GM10248 (cell line): ENCODE data around the gene FRMD4B.
"Not testable (repeated sequence)": the region's sequence is repeated elsewhere in the genome, so short reads cannot be mapped to it uniquely, and the experiment has no call there.

ENCODE experiments used
- CTCF ChIA-PET: fragments of 300-600 bp; sonication (Branson Sonifier 250); formaldehyde crosslinking; extraction: SDS; loops from one replicate; lab custom pipeline; 2021; ENCODE audit warnings: antibody characterized with exemption; lab: Yijun Ruan, JAX
- POLR2A ChIA-PET: fragments of 350-650 bp; sonication (Branson Sonifier 250); formaldehyde crosslinking; extraction: SDS; loops from one replicate; lab custom pipeline; 2020; ENCODE audit warnings: antibody characterized with exemption; lab: Yijun Ruan, JAX
- DNase-seq: peaks from one replicate; pipeline ENCODE4 v3.0.0; 2012; ENCODE audit errors: extremely low spot score
- TF ChIP-seq, protein P1 (sequence below): IDR thresholded peaks from 2 replicates; pipeline ENCODE4 v1.5.1; 2012; ENCODE audit warnings: mild to moderate bottlenecking, low read depth; ENCODE audit errors: extremely low read depth, missing control alignments, control extremely low read depth

The FRMD4B gene

DNA sequence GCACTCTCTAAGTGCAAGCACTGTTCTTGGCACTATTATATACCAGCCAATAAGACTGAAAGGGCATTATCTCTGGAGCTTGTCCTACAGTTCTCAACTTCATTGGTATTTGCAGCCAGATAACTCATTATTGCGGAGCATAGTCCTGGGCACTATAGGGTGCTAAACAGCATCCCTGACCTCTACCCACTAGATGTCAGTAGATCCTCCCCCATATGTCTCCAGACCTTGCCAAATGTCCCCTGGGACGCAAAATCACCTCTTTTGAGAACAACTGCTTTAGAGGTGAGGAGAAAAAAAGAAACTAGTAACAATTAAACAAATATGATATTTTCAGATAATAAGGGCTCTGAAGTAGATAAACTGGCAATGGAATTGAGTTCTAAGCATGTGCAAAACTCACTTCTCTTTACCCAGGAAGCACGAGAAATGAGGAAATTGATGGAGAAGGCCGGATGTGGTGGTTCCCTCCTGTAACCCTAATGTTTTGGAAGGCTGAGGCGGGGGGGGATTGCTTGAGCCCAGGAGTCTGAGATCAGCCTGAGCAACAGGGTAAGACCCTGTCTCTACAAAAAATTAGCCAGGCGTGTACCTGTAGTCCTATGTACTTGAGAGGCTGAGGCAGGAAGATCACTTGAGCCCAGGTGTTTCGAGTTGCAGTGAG lies 61.4 kb downstream of the FRMD4B start:
- POLR2A ChIA-PET: no interaction called here
- TF ChIP-seq, protein P1, sequence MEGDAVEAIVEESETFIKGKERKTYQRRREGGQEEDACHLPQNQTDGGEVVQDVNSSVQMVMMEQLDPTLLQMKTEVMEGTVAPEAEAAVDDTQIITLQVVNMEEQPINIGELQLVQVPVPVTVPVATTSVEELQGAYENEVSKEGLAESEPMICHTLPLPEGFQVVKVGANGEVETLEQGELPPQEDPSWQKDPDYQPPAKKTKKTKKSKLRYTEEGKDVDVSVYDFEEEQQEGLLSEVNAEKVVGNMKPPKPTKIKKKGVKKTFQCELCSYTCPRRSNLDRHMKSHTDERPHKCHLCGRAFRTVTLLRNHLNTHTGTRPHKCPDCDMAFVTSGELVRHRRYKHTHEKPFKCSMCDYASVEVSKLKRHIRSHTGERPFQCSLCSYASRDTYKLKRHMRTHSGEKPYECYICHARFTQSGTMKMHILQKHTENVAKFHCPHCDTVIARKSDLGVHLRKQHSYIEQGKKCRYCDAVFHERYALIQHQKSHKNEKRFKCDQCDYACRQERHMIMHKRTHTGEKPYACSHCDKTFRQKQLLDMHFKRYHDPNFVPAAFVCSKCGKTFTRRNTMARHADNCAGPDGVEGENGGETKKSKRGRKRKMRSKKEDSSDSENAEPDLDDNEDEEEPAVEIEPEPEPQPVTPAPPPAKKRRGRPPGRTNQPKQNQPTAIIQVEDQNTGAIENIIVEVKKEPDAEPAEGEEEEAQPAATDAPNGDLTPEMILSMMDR: peak; percentile 46
- no peak for DNase-seq
- CTCF ChIA-PET: interaction anchor here (0.6 to 7.5 kb wide), 17 partner anchors 7 to 203 kb away, joined by 3 to 72 read pairs (median 4); no protein-coding TSS in a partner anchor

DNA sequence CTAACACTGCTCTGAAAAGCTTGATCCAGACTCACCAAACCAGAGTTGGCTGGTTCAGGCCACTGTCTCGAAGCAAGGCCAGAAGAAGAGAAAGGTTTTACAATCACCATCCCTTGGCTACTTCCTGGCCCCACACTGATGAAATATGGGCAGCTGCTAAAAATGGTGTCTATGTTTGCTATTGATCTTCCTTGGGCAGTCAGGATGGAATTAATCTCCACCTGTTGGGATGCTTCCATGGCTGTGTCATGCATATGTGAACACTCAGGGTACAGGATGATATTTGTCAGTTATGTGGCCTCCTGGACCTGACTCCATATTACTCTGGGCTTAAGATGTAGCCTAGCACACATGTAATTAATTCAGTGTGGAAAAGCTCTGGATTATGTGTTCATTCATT lies 61.9 kb downstream of the FRMD4B start:
- DNase-seq: no peak
- ChIA-PET CTCF (interaction anchor here (0.6 to 7.5 kb wide), 13 partner anchors 13 to 203 kb away, joined by 3 to 72 read pairs (median 4); no protein-coding TSS in a partner anchor), POLR2A (no interaction called here)
- TF ChIP-seq, protein P1: no peak

DNA sequence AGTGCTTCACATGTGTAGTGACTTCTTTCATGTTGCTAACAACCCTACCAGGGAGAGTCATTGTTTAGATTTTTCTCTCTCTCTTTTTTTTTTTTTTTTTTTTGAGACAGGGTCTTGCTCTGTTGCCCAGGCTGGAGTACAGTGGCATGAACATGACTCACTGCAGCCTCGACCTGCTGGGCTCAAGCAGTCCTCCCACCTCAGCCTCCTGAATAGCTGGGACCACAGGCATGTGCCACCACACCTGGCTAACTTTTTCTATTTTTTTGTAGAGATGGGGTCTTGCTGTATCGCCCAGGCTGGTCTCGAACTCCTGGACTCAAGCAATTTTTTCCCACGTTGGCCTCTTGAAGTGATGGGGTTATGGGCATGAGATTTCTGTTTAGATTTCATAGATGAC lies 63.4 kb downstream of the FRMD4B start:
- CTCF ChIA-PET: interaction anchor here (0.9 to 7.5 kb wide), 5 partner anchors 12 to 161 kb away, joined by 3 to 72 read pairs (median 30); no protein-coding TSS in a partner anchor
- POLR2A ChIA-PET, DNase-seq: not testable (repeated sequence)

DNA sequence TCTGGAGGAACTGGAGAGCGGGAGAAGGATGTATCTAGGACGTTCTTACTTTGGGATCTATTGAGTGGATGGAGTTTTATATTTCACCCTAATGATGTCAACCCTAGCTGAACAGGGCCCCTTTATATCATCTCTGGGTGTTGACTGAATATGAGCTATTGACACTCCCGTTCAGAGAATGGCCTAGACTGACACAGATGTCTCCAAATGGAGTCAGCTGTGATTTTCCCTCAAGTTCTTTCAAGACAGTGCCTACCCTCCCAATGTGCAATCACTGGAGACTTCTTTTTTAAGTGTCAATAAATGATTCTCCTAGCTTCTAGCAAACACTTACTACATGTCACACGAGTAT lies 63.8 kb downstream of the FRMD4B start:
- CTCF ChIA-PET: interaction anchor here (0.9 to 7.5 kb wide), 6 partner anchors 11 to 161 kb away, joined by 3 to 72 read pairs (median 16); no protein-coding TSS in a partner anchor
- POLR2A ChIA-PET: no interaction called here
- no peak for DNase-seq
- TF ChIP-seq, protein P1: no peak

DNA sequence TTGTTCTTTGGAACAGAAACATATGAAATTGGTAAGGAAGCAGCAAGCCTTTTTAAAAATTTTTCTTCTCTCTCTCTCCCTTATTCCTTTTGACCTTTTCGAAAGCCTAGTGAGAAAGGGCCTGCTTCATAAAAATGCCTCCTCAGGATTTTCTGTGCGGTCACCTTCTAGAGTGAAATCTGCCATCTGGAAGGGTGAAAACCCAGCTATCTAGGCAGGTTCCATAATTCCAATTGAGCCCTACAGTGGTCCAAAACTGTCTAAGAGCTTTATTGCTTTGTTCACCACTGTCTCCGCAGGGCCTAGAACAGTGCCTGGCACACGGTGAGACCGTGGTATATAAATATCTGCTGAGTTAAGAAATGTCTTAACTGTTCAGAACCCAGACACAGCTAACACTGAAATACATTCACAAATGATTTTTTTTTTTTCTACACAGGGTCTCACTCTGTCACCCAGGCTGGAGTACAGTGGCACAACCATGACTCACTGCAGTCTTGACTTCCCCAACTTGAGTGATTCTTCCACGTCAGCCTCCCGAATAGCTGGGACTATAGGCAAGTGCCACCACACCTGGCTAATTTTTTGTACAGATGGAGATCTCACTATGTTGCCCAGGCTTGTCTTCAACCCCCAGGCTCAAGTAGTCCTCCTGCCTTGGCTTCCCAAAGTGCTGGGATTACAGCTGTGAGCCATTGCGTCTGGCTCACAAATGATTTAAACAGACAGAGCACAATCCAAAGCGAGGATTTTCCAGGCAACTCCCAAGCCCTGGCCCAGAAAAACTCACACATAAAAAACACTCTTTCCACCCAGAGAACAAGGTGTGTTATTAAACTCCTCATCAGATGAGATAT lies 64.4 kb downstream of the FRMD4B start:
- no peak for DNase-seq
- TF ChIP-seq, protein P1: no peak
- ChIA-PET POLR2A (no interaction called here), CTCF (interaction anchor here (0.6 to 7.5 kb wide), 9 partner anchors 11 to 200 kb away, joined by 3 to 72 read pairs (median 3); no protein-coding TSS in a partner anchor)

DNA sequence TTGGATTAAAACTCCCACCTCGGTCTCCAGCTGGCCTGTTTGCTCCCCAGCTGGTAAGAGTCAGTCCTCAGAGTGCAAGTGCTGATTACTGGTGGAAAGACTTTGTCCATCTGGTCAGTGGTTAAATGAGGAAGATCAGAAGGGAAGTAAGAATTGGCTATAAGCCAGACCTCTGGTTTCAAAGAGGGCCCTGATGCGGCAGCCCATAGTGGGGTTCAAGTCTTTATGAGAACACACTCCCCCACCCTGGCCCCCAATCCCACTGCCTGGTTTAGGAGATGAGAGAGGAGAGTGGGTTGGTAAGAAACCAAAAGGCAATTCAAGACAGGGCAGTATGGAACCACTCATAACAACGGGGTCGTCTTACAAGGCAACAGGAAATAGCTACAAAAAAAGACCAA lies 65.0 kb downstream of the FRMD4B start:
- CTCF ChIA-PET: interaction anchor here (0.6 to 7.5 kb wide), 8 partner anchors 10 to 200 kb away, joined by 3 to 72 read pairs (median 6); no protein-coding TSS in a partner anchor
- TF ChIP-seq, protein P1: no peak
- POLR2A ChIA-PET: no interaction called here
- DNase-seq: peak; percentile 39

DNA sequence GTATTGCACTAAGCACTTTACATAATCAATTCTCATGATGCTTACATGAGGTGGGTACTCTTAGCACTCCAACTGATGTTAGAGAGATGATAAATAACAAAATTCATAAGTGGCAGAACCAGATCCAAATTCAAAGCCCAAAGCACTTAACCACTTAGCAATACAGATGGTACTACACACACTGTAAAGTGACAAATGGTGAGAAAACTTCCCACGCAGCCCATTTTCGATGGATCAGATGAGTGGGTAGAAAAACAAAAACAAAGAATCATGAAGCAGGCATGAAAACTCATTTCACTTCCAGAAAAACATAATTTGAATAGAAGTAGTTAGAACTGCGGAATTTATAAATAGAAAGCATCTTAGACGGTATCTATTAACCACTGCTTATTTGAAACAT lies 66.2 kb downstream of the FRMD4B start:
- ChIA-PET POLR2A (no interaction called here), CTCF (interaction anchor here (1.3 to 7.5 kb wide), 3 partner anchors 9 to 158 kb away, joined by 5 to 72 read pairs (median 57); no protein-coding TSS in a partner anchor)
- TF ChIP-seq, protein P1: no peak
- no peak for DNase-seq
